GM12892 (cell line): ENCODE data around the gene SOX5.
"Not testable (repeated sequence)": the region's sequence is repeated elsewhere in the genome, so short reads cannot be mapped to it uniquely, and the experiment has no call there.

Experiments used
- DNase-seq: peaks from one replicate; pipeline ENCODE4 v3.0.0; 2011; ENCODE audit not compliant: insufficient read length
- FAIRE-seq: peaks from 2 replicates; lab custom pipeline; 2011; peaks lifted over from hg19 to GRCh38; lab: Jason Lieb, UNC
- POLR2A ChIP-seq: IDR thresholded peaks from 2 replicates; pipeline ENCODE4 v1.6.1; 2011; ENCODE audit warnings: low read depth, low read length, control low read depth
- POLR2AphosphoS5 ChIP-seq: IDR thresholded peaks from 2 replicates; pipeline ENCODE4 v1.6.1; 2011; ENCODE audit warnings: low read depth, low read length, control low read depth
- TAF1 ChIP-seq: IDR thresholded peaks from 2 replicates; pipeline ENCODE4 v1.6.1; 2011; ENCODE audit warnings: low read depth, mild to moderate bottlenecking, control low read depth, low read length, borderline replicate concordance

SOX5 gene

GRCh38 chr12:23895792-23896218 lies 53.7 kb downstream of the SOX5 start:
- DNase-seq (no peak), FAIRE-seq (no peak)
- TF ChIP-seq POLR2A = no peak
- no peak for TF ChIP-seq POLR2AphosphoS5
- no peak for TF ChIP-seq TAF1

DNA sequence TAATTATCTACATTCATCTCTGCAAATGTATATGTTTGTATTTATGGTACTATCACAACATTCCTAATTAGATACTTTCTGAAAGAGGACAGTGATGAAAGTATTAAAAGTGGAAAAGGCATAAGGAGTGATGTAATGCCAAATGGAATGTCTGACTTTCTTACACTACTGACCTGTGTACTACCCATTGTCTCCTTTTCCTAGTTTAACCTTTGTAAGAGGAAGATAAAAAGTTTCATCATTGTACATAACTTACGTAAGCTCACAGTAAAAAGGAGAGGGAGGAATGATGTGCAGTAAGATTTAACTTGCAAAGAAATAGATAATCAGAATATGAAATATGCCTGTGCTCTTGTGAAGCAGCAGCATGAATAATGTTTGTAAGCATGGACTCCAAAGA lies 55.9 kb downstream of the SOX5 start:
- DNase-seq (no peak), FAIRE-seq (no peak)
- TF ChIP-seq POLR2A (no peak), TAF1 (no peak), POLR2AphosphoS5 (no peak)

DNA sequence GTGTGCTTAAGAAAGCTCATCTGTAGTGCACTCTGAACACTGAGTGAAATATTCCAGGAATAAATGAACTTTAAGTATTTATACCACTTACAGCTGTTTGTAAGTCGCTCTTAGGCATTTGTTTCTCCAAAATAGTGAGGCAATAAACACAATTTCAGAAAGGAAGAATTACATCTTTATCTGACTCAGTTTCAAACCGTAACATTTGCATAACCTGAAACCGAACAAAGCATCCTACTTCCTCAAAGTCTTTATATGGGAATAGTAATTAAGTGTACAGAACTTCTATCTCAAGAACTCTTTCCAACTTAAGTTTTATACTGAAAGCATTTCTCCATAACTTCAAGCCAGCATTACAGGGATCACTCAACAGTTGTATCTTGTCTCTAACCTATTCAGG lies 58.4 kb downstream of the SOX5 start:
- TF ChIP-seq POLR2AphosphoS5 (no peak), TAF1 (no peak), POLR2A (no peak)
- DNase-seq (no peak), FAIRE-seq (no peak)

DNA sequence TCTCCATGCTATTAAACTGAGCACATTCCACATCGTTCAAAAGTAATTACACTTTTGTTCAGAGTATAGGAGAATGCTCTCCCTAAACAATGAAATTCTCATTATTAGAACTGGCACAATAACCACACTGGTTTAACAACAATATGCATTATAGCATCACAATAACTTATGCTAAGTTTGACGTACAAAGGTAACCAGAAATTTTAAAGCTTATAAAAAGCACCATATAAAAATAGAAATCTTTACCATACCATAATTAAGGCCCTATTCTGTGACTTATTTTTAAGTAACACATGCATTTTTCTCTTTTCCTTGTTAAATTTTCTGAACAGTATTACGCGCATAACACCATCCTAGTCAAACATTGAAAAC lies 60.4 kb downstream of the SOX5 start:
- FAIRE-seq = no peak
- DNase-seq = no peak
- no peak for TF ChIP-seq POLR2AphosphoS5
- TF ChIP-seq TAF1 = no peak
- TF ChIP-seq POLR2A = no peak

DNA sequence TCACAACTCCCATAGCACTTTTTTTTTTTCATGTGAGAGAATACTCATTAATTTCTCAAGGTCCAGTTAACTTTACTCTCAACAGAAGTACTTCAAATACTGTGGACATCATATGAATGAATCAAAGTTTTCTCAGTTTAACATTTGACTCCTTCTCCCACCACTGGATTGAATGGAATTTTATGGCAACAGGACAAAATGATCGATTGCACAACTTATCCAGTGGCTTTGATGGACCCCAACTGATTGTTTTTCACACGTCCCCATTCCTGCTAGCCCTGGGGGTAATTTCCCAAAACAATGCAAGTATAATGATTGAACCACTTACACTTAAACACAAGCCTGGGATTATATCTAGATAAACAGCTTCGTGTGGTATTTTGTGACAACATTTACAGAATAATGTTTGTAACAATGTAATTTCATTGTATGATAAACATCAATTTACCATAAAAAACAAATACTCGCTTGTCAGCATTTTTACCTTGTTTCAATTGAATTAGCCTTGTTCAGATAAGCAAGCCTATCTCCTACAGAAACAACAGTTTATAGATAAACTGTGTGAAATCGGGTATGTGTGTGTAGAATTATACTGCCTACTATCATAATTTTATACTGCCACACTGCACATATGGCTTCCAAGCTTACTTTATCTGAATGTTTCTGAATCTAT lies 60.9 kb downstream of the SOX5 start:
- TF ChIP-seq POLR2AphosphoS5 = no peak
- TF ChIP-seq POLR2A = no peak
- no peak for TF ChIP-seq TAF1
- FAIRE-seq = no peak
- DNase-seq = no peak

GRCh38 chr12:23887055-23887835 lies 62.2 kb downstream of the SOX5 start:
- FAIRE-seq = no peak
- TF ChIP-seq POLR2AphosphoS5 = no peak
- no peak for TF ChIP-seq TAF1
- TF ChIP-seq POLR2A = no peak
- DNase-seq = no peak

DNA sequence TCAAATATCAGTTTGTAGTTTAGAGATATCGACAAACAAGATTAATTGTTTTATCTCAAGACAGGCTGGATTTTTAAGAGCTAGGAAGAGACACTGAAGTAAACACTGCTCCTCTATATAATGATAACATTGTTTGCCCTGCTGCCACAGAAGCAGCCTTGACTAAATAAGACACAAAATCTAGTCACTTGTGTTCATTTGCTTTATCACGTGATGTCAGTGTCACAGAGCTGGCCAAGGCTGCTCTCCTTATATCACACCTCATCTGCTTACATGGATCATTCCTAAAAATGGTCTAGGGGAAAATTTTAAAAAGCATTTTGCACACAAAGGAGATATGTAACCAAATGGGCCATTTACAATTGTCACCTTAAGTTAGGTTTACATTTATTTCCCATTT lies 64.1 kb downstream of the SOX5 start:
- TF ChIP-seq TAF1 (no peak), POLR2A (no peak)
- FAIRE-seq = no peak
- DNase-seq = no peak

- FAIRE-seq (no peak), DNase-seq (no peak)
- TF ChIP-seq TAF1 (no peak), POLR2A (no peak), POLR2AphosphoS5 (no peak)
Measured at GRCh38 chr12:23884909-23885308, 64.6 kb downstream of the SOX5 start.

- no peak for TF ChIP-seq POLR2A
- TF ChIP-seq POLR2AphosphoS5 = no peak
- no peak for TF ChIP-seq TAF1
- FAIRE-seq = no peak
- DNase-seq = no peak
Measured at GRCh38 chr12:23880988-23881387, 68.5 kb downstream of the SOX5 start.

DNA sequence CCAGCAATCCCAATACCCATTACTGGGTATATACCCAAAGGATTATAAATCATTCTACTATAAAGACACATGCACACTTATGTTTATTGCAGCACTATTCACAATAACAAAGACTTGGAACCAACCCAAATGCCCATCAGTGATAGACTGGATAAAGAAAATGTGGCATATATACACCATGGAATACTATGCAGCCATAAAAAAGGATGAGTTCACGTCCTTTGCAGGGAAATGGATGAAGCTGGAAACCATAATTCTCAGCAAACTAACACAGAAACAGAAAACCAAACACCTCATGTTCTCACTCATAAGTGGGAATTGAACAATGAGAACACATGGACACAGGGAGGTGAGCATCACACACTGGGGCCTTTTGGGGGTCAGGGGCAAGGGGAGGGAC lies 72.9 kb downstream of the SOX5 start:
- not testable (repeated sequence) for FAIRE-seq

DNA sequence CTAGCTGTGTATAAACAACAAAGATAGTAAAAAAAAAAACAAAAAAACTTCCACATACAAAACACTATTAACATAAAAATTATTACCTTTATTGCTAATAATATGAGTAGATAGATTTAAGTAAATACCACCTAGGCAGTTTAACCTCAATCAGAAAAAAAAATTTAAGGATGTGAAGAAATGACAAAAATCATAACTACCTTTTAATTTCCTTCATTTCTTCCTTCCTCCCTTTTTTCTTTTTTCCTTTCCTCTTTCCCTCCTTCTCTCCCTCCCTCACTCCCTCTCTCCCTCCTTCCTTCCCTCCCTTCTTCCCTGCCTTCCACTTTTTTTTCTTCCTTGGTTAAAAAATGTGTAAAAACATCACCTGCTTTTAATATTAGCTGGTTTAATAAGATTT lies 81.7 kb downstream of the SOX5 start:
- TF ChIP-seq POLR2AphosphoS5 = no peak
- FAIRE-seq = no peak
- DNase-seq = no peak

More for the DNA sequence above, 72.9 kb downstream of the SOX5 start:
- DNase-seq = not testable (repeated sequence)

DNA sequence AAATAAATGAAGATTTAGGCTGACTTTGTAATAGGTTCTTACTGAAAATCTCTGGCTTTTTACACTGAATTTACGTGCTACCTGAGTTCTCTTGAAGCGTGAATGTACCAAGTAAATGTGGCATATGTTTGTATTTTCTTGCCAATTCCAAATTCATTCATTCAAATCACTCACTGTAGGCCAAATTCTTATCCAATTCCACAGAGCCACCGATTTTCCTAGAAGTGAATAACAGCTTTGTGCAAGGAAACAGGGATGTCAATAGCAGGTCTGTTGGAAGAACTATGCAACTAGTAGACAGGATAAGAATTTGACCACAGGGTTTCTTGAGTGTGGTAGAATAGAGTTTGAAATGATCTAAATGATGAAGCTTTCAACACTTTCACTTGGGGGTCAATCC lies 86.8 kb downstream of the SOX5 start:
- no peak for TF ChIP-seq POLR2A
- no peak for TF ChIP-seq POLR2AphosphoS5
- DNase-seq (no peak), FAIRE-seq (no peak)

DNA sequence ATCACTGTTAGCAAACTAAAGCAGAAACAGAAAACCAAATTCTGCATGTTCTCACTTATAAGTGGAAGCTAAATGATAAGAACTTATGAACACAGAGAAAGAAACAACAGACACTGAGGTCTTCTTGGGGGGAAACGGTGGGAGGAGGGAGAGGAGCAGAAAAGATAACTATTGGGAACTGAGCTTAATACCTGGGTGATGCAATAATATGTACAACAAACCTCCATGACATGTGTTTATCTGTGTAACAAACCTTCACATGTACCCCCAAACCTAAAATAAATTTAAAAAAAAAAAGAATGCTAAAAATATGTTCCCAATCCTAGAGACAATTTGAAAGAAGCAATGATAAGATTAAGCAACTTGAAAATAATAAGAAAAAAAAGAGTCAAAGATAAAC lies 89.5 kb downstream of the SOX5 start:
- DNase-seq = no peak
- no peak for TF ChIP-seq TAF1
- TF ChIP-seq POLR2AphosphoS5 = no peak
- no peak for TF ChIP-seq POLR2A
- FAIRE-seq = no peak

DNA sequence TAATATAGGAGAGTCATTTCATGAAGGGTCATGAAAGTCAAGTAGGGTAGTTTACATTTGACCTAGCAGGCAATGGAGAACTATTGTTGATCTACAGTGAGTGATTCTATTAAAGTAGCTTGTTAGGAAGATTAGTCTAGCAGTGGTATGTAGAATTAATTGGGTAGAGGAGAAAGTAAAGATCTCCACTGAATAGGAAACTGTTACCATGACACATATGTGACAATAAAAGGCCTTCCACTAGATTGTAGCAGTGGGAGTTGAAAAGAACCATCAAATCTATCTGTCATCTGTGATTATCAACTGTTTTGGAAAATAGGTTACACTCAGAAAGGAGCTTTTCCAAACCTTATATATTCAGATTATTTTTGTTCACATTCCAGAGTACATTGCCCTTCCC lies 92.3 kb downstream of the SOX5 start:
- DNase-seq (no peak), FAIRE-seq (no peak)
- TF ChIP-seq TAF1 (no peak), POLR2AphosphoS5 (no peak), POLR2A (no peak)

GRCh38 chr12:23855813-23856212 lies 93.7 kb downstream of the SOX5 start:
- FAIRE-seq (no peak), DNase-seq (no peak)
- TF ChIP-seq TAF1 (no peak), POLR2A (no peak), POLR2AphosphoS5 (no peak)
